GM20431 (cell line): ENCODE data around the gene LPAR5.
"Not testable (repeated sequence)": the region's sequence is repeated elsewhere in the genome, so short reads cannot be mapped to it uniquely, and the experiment has no call there.

Source experiments
- in situ Hi-C: fragments of 300-500 bp; cut with MseI, MboI; formaldehyde crosslinking; loops from one replicate; pipeline ENCODE4 v1.15.0; 2020; ENCODE audit warnings: low sequenced_read_pairs; ENCODE audit not compliant: unreplicated experiment

The LPAR5 gene

GRCh38 chr12:6608592-6609281 is 27.0 kb downstream of the LPAR5 start:
- in situ Hi-C loops: no loop called here

GRCh38 chr12:6607751-6608591 is 27.8 kb downstream of the LPAR5 start:
- in situ Hi-C loops: no loop called here

- in situ Hi-C loops: no loop called here
Observed at GRCh38 chr12:6606331-6607131, 29.2 kb downstream of the LPAR5 start.

- in situ Hi-C loops: no loop called here
Observed at GRCh38 chr12:6605421-6606330, 30.1 kb downstream of the LPAR5 start.

GRCh38 chr12:6604259-6605029 is 31.3 kb downstream of the LPAR5 start:
- in situ Hi-C loops: no loop called here

- in situ Hi-C loops: no loop called here
Observed at GRCh38 chr12:6603095-6603567, 32.6 kb downstream of the LPAR5 start.

- in situ Hi-C loops: no loop called here
Observed at GRCh38 chr12:6602526-6602925, 33.2 kb downstream of the LPAR5 start.

- in situ Hi-C loops: not testable (repeated sequence)
Observed at GRCh38 chr12:6595673-6596072, 40.1 kb downstream of the LPAR5 start.

- in situ Hi-C loops: no loop called here
Observed at GRCh38 chr12:6592087-6592486, 43.7 kb downstream of the LPAR5 start.

- in situ Hi-C loops: not testable (repeated sequence)
Observed at GRCh38 chr12:6586569-6586968, 49.2 kb downstream of the LPAR5 start.

GRCh38 chr12:6584293-6584692 is 51.5 kb downstream of the LPAR5 start:
- in situ Hi-C loops: no loop called here

- in situ Hi-C loops: no loop called here
Observed at GRCh38 chr12:6582959-6583358, 52.8 kb downstream of the LPAR5 start.

GRCh38 chr12:6582196-6582595 is 53.6 kb downstream of the LPAR5 start:
- in situ Hi-C loops: no loop called here

- in situ Hi-C loops: no loop called here
Observed at GRCh38 chr12:6575648-6576047, 60.1 kb downstream of the LPAR5 start.

- in situ Hi-C loops: no loop called here
Observed at GRCh38 chr12:6574576-6575295, 61.0 kb downstream of the LPAR5 start.

- in situ Hi-C loops: no loop called here
Observed at GRCh38 chr12:6573001-6573400, 62.8 kb downstream of the LPAR5 start.

- in situ Hi-C loops: no loop called here
Observed at GRCh38 chr12:6570264-6570887, 65.4 kb downstream of the LPAR5 start.

GRCh38 chr12:6569786-6570185 is 66.0 kb downstream of the LPAR5 start:
- in situ Hi-C loops: no loop called here
